HG03442 (cell line): ENCODE data around the gene CPAMD8.
"Not testable (repeated sequence)": the region's sequence is repeated elsewhere in the genome, so short reads cannot be mapped to it uniquely, and the experiment has no call there.

Experiments used
- ATAC-seq: cut with Tn5 transposase; IDR thresholded peaks from one replicate; pipeline ENCODE4 v1.9.1; 2021; ENCODE audit warnings: mild to moderate bottlenecking, moderate library complexity; ENCODE audit not compliant: unreplicated experiment

Gene CPAMD8

DNA sequence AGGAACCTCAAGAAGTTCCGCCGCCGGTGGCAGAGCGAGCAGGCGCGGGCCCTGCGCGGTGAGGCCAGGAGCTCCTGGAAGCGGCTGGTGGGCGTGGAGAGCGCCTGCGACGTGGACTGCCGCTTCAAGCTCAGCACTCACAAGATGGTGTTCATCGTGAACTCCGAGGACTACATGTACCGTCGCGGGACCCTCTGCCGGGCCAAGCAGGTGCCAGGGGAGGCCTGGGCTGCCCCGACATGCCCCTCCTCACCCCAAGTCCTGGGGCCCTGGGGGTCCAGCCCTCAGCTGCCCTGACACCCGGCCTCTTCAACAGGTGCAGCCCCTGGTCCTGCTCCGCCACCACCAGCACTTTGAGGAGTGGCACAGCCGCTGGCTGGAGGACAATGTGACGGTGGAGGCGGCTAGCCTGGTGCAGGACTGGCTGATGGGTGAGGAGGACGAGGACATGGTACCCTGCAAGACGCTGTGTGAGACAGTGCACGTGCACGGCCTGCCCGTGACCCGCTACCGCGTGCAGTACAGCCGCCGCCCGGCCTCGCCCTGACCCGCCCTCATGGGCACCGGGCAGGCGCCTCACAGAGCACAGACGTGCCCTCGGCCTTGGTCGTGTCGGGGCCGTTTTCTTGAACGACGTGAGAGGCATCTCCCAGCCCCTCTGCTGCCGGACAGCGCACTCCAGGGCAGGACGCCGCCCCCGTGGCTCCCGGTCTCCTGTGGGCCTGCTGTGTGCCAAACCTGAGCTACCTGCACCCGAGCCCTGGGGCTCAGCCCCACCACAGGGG lies 148.2 kb downstream of the CPAMD8 start:
- no peak for ATAC-seq

DNA sequence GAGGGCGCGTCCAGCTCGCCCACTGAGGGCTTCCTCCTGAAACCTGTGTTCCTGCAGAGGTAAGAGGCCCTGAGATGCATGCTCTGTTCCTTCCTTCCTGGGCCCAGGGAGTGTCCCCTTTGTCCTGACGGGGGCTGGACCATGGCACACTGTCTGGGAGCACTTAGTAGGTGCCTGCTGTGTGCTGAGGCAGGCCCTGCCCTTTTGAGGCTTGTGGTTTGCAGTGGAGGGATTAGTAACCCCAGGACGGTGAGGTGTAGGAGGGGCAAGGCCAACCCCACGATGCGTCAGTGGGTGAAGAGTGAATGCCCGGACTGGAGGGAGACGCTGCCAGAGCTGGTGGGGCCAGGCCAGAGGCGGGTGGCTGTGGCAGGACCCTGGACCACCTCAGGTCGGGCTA lies 149.0 kb downstream of the CPAMD8 start:
- ATAC-seq, result no peak

DNA sequence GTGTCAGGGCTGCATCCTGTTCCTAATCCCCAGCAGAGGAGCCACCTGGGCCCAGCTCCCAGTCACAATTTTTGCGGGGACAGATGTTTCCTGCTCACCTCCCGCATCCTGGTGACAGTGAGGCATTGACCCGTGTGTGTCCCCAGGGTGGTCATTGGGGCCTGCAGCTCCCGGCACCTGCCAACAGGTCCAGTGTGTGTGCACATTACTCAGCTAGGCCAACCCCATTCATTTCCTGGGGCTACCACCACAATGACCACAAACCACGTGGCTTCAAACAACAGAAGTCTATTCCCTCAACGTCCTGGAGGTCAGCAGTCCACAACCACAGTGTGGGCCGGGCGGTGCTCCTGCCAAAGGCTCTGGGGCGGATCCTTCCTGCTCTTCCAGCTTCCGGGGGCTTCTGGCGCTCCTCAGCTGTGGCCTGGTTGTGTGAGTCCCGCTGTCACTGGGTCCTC lies 149.7 kb downstream of the CPAMD8 start:
- ATAC-seq, result no peak

DNA sequence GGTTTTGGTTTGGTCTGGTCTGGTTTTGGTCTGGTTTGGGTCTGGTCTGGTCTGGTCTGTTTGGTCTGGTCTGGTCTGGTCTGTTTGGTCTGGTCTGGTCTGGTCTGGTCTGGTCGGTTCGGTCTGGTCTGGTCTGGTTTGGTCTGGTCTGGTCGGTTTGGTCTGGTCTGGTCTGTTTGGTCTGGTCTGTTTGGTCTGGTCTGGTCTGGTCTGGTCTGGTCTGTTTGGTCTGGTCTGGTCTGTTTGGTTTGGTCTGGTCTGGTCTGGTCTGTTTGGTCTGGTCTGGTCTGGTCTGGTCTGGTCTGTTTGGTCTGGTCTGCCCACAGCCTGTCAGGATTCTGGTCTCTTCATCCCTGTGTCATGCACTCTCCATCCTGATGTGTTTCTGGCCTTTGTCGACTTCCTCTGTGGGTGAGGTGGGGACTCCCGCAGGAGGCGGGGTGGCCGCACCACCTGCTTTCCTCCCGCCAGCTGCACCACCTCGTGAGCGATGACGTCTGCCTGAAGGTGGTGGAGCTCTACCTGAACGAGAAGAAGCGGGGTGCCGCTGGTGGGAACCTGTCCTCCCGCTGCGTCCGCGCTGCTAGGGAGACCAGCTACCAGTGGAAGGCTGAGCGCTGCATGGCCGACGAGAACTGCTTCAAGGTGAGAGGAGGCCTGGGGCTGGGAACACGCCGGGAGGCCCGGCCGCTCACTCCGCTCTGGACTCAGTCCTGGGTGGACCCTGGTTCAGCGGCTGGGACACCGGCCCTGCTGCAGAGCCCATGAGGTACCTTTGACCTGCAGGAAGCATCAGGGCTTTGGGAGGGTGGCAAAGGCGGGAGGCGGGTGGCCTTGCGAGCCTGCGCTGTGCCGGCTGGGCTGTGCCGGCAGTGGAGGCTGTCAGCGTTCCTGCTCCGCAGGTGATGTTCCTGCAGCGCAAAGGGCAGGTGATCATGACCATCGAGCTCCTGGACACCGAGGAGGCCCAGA lies 150.7 kb downstream of the CPAMD8 start:
- ATAC-seq, result no peak

DNA sequence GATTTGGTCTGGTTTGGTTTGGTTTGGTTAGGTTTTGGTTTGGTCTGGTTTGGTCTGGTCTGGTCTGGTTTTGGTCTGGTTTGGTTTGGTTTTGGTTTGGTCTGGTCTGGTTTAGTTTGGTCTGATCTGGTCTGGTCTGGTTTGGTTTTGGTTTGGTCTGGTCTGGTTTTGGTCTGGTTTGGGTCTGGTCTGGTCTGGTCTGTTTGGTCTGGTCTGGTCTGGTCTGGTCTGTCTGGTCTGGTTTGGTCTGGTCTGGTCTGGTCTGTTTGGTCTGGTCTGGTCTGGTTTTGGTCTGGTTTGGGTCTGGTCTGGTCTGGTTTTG lies 151.7 kb downstream of the CPAMD8 start:
- ATAC-seq, result not testable (repeated sequence)

DNA sequence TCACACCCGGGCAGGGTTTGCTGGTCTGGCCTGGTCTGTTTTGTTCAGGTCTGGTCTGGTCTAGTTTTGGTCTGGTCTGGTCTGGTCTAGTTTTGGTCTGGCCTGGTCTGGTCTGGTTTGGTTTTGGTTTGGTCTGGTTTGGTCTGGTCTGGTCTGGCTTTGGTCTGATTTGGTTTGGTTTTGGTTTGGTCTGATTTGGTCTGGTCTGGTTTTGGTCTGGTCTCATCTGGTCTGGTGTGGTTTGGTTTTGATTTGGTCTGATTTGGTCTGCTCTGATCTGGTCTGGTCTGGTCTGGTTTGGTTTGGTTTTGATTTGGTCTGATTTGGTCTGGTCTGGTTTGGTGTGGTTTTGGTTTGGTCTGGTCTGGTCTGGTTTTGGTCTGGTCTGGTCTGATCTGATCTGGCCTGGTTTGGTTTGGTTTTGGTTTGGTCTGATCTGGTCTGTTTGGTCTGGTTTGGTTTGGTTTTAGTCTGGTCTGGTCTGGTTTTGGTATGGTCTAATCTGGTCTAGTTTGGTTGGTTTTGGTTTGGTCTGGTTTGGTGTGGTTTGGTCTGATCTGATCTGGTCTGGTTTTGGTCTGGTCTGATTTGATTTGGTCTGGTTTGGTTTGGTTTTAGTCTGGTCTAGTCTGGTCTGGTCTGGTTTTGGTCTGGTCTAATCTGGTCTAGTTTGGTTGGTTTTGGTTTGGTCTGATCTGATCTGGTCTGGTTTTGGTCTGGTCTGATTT lies 152.2 kb downstream of the CPAMD8 start:
- ATAC-seq, result no peak

DNA sequence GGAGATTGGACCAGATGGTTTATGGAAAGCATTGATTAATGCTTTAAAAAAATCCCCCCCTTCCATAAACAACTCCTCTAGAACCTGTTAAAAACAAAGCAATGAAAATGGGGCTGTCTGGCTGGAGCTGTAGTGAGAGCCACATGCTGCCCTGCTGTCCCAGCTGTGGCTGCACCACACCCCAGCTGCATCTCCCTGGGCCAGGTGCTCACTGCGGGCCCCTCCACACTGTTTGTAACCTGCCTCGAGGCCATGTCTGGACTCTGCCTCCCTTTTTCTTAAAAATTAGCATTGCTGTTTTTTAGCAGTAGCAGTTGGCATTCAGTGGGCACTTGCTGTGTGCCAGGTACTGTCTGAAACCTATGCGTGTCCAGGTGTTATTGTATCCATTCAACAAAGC lies 153.0 kb downstream of the CPAMD8 start:
- no peak for ATAC-seq

DNA sequence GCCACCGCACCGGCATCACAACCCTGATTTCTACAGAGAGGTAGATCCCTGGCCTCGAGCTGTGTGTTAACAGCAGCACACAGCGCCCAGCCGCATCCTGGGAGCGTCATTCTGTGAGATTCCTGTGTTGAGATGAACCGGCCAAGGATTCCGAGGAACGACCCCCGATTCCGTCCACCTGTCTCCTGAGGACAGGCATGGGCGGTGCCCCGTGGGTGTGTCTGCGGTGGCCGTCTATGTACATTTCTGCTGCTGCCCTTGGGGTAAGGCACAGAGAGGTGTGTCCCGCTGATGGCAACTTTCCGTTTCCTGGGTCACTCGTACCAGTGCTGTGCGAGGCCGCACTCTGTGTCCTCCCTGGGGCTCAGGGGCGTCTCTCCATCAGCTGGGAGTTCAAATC lies 153.9 kb downstream of the CPAMD8 start:
- no peak for ATAC-seq

DNA sequence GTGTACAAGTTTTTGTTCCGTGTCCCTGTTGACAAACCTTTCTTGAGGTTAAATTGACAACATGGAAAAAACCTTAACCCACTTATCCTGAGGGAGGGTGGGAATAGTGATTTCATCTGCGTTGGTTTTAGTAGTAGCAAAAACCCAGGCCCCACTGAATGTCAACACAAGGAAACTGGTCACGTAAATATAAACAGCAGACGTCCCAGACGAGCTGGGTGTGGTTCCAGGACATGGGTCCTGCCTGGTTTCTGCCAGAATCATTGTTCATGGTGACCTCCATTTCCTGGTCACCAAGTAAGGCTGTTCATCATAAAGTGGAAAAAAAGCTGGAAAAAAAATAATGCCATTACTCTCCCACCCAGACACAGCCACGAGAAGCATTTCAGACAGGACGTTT lies 154.7 kb downstream of the CPAMD8 start:
- ATAC-seq, result no peak

DNA sequence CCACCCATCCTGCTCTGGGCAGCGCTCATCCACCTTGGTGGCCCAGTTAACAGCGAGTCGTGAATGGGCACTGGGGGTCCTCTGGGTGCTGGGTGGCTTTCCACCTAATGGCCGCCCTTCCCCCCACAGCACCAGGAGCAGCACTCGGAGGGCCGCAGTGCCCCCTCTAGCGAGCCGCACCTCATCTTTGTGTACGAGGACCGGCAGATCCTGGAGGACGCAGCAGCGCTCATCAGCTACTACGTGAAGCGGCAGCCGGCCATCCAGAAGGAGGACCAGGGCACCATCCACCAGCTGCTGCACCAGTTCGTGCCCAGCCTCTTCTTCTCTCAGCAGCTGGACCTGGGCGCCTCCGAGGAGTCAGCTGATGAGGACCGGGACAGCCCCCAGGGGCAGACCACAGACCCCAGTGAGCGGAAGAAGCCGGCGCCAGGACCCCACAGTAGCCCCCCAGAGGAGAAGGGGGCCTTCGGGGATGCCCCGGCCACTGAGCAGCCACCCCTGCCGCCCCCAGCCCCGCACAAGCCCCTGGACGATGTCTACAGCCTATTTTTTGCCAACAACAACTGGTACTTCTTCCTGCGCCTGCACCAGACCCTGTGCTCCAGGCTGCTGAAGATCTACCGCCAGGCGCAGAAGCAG lies 157.2 kb downstream of the CPAMD8 start:
- ATAC-seq, result no peak

DNA sequence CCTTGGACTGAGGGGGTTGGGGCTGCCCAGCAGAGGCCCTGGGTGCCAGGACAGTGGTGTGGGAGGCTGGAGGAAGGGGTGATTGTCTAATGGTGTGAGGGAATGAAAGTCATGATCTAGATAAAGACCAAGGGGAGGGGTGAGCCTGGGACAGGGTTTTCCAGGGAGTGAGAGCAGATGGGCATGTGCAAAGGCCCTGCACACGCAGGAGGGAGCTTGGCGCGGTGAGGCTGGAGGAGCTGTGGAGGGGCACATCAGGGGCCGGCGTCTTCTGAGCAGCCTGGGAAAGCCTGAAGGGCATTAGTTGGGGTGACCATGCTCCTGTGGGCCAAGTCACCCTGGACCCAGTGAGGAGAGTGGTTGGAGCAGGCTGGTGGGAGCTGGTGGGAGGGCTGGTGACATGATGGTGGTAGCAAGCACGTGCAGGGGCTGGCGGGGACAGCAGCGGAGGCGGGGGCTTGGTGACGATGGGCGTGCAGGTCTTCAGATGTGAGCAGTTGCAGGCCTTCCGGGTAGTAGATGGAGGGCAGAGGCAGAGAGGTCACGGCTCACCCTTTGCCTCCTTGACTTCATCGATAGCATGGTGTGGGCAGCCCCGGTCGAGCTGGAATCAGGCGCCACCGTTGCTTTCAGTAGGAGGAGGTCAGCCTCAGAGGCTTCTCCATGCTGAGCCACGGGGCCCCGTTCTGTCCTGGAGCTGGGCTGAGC lies 158.0 kb downstream of the CPAMD8 start:
- ATAC-seq, result no peak

DNA sequence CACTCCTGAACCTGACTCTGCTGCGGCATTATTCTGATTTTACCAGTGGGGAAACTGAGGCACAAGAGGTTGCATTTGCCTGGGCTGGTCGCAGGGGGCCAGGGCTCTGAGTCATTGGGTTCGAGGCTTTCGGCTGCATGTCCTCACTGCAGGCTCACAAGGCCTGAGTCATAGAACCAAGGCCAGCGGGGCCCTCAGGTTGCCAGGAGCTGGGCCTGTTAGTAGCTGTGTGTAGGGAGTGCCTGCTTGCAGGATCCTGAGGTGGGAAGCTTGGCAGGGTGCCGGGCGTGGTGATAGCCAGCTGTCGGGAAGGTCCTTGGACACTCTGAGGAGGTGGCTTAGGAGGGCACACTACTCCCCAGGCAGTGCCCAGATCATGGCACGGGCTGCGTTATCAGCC lies 159.4 kb downstream of the CPAMD8 start:
- ATAC-seq, result no peak

DNA sequence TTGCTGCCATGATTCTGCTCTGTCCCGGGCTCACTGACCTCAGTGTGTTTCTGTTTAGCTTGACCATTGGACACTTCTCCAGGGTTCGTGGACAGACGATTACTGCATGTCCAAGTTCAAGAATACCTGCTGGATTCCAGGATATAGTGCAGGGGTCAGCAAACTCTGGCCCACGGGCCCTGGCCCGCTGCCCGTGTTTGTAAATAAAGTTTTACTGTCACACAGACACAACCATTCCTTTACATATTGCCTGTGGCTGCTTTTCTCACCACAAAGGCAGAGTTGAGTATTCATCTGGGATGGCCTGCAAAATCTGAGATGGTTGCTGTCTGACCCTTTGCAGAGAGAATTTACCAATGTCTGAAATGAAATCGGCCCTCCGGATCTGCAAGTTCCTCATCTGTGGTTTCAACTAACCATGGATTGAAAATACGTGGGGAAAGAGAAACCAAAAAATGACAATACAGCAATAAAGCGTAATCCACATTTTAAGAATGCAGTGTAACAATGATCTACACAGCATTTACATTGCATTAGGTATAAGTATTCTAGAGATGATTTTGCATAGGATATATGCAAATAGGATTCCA lies 163.7 kb downstream of the CPAMD8 start:
- ATAC-seq, result no peak

DNA sequence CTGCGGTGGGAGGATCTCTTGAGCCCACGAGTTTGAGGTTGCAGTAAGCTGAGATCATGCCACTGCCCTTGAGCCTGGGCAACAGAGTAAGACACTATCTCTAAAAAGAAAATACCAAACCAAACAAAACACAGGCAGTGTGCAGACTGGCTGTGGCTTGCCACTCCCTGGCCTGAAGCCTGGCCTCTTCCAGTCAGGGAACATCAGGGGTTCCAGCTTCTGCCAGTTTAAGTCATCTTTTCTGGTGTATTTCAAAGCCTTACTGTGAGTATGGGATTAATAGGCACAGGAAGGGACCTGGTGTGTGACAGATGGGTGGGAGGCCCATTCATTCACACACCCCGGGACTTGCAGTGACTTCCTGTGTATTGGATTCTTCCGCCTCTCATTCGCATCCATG lies 164.8 kb downstream of the CPAMD8 start:
- ATAC-seq, result no peak

DNA sequence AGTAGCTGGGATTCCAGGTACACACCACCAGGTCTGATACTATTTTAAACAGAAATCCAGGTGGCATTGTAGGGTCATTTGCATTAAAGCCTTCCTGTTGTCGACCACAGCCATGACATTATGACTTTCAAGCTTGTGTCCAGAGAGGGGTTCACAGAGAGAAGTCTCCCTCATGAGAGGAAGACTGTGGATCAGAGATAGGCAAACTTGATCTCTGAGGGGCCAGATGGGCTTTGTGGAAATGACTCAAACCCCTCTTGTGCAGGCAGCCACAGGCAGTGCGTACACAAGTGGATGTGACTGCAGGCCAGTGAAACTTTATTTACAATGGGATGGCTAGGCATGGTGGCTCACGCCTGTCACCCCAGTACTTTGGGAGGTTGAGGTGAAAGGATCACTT lies 165.6 kb downstream of the CPAMD8 start:
- no peak for ATAC-seq

DNA sequence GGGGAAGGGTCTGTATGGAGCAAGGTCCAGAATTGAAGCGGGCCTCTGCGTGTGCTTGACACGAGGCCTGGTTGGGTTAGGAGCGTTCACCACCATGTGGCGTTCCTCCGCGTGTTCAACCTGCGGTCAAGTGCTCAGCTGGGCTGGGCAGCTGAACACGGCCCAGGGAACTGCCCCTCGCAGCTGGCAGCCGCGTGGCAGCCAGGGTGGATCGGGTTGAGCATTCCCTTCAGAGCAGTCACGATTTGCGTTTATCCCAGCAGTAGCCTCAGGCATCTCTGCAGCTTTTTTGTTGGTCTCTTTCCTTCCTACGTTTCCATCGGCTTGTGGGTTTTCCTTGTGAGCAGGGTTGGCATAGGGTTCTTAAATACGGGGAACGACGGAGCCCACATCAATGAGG lies 166.5 kb downstream of the CPAMD8 start:
- ATAC-seq, result no peak

DNA sequence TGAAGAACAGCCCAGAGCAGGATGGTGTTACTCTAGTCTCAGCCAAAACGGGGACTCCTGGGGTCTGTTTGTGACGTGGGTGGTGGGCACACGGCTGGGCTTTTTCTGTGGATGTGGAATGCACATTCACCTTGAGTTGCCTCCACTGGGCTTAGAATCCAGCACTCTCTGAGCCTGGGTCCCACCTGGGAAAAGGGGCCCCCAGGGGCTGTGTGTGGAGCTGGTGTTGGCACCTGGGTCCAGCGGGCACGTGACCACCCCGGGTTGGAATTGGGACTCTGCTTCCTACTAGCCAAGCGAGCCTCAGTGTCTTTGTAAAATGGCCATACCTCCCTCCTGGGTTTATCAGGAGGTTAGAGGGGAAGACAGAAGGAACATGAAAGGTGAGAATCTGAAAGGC lies 167.0 kb downstream of the CPAMD8 start:
- no peak for ATAC-seq

DNA sequence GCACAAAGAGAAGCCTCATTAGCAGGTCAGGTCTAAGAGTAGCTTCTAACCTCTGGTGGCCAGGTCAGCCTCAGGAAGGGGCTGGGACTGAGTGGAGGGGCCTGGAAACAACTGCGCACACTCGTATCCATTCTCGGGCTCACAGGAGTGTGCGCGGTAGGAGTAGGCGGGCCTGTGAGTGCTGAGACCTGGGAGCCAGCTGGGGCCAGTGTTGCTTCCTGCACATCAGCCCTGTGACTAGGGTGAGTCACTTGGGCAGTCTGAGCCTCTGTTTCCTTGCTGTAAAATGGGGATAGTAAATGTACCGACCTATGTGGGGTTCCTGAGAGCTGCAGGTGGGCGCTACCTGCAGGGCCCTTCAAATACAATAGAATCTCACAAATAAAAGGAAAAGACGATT lies 170.5 kb downstream of the CPAMD8 start:
- ATAC-seq, result no peak

DNA sequence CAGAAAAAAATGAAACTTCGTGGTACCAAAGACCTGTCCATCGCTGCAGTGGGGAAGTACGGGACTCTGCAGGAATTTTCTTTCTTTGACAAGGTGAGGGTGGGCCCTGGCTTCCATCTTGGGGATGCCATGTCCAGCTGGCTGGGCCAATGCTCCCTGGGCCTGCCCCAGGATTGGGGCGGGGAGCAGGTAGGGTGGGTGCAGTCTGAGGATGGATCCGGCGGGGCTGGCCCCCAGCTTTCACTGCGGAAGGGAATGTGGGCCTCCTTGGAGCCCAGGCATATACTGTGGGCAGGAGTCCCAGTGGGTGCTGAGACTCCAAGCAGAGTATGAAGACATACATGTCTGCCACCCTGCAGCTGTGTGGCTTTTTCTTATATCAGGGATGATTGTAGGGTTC lies 173.5 kb downstream of the CPAMD8 start:
- ATAC-seq, result no peak
